ENCODE results near the gene LMO1.

Gene LMO1

GRCh38 chr11:8224711-8225110 lies 39.0 kb downstream of the LMO1 start:
- DNase-seq (ENCODE audit: low spot score in 2 of 2) (no peak), ATAC-seq (ENCODE audit: low read depth) (no peak)
- no peak overlapping the region for H3K4me3 Mint-ChIP-seq
- peaks cover 4% of the 10 kb centered on the region for H3K27me3 Mint-ChIP-seq
- no peaks in the 10 kb centered on the region for H3K36me3 Mint-ChIP-seq
- peaks cover 5% of the 10 kb centered on the region for H3K4me1 Mint-ChIP-seq
- H3K27ac Mint-ChIP-seq: no peak overlapping the region
- no peaks in the 10 kb centered on the region for H3K9me3 Mint-ChIP-seq

- Mint-ChIP-seq H3K9me3 (no peaks in the 10 kb centered on the region), H3K4me3 (no peak overlapping the region), H3K4me1 (peaks cover 5% of the 10 kb centered on the region), H3K27me3 (peaks cover 4% of the 10 kb centered on the region), H3K36me3 (no peaks in the 10 kb centered on the region), H3K27ac (no peak overlapping the region)
- no peak for ATAC-seq (ENCODE audit: low read depth)
- no peak for DNase-seq (ENCODE audit: low spot score in 2 of 2)
Observed at GRCh38 chr11:8224161-8224591, 39.5 kb downstream of the LMO1 start.

- ATAC-seq (ENCODE audit: low read depth) (no peak), DNase-seq (ENCODE audit: low spot score in 2 of 2) (no peak)
- Mint-ChIP-seq H3K4me3 (no peak overlapping the region), H3K9me3 (no peaks in the 10 kb centered on the region), H3K4me1 (peaks cover 5% of the 10 kb centered on the region), H3K36me3 (no peaks in the 10 kb centered on the region), H3K27ac (no peak overlapping the region), H3K27me3 (peaks cover 4% of the 10 kb centered on the region)
Observed at GRCh38 chr11:8223513-8223900, 40.2 kb downstream of the LMO1 start.

- peaks cover 4% of the 10 kb centered on the region for H3K27me3 Mint-ChIP-seq
- no peaks in the 10 kb centered on the region for H3K36me3 Mint-ChIP-seq
- no peaks in the 10 kb centered on the region for H3K9me3 Mint-ChIP-seq
- H3K27ac Mint-ChIP-seq: no peak overlapping the region
- H3K4me1 Mint-ChIP-seq: peaks cover 5% of the 10 kb centered on the region
- no peak overlapping the region for H3K4me3 Mint-ChIP-seq
- ATAC-seq (ENCODE audit: low read depth) (no peak), DNase-seq (ENCODE audit: low spot score in 2 of 2) (no peak)
Observed at GRCh38 chr11:8222820-8223512, 40.7 kb downstream of the LMO1 start.

GRCh38 chr11:8221917-8222495 lies 41.7 kb downstream of the LMO1 start:
- Mint-ChIP-seq H3K4me1 (peaks cover 5% of the 10 kb centered on the region), H3K9me3 (no peaks in the 10 kb centered on the region), H3K27ac (no peak overlapping the region), H3K4me3 (no peak overlapping the region), H3K27me3 (peaks cover 4% of the 10 kb centered on the region), H3K36me3 (no peaks in the 10 kb centered on the region)
- DNase-seq (ENCODE audit: low spot score in 2 of 2): no peak
- no peak for ATAC-seq (ENCODE audit: low read depth)

GRCh38 chr11:8221046-8221723 lies 42.5 kb downstream of the LMO1 start:
- Mint-ChIP-seq H3K27ac (no peak overlapping the region), H3K36me3 (no peaks in the 10 kb centered on the region), H3K4me1 (peaks cover 2% of the 10 kb centered on the region), H3K4me3 (no peak overlapping the region), H3K9me3 (no peaks in the 10 kb centered on the region), H3K27me3 (peaks cover 5% of the 10 kb centered on the region)
- ATAC-seq (ENCODE audit: low read depth) (no peak), DNase-seq (ENCODE audit: low spot score in 2 of 2) (no peak)

GRCh38 chr11:8220261-8221045 lies 43.2 kb downstream of the LMO1 start:
- H3K4me1 Mint-ChIP-seq: peaks cover under 1% of the 10 kb centered on the region
- H3K9me3 Mint-ChIP-seq: no peaks in the 10 kb centered on the region
- DNase-seq (ENCODE audit: low spot score in 2 of 2) (no peak), ATAC-seq (ENCODE audit: low read depth) (no peak)
- no peak overlapping the region for H3K4me3 Mint-ChIP-seq
- peaks cover 5% of the 10 kb centered on the region for H3K27me3 Mint-ChIP-seq
- H3K36me3 Mint-ChIP-seq: no peaks in the 10 kb centered on the region
- no peak overlapping the region for H3K27ac Mint-ChIP-seq

- H3K9me3 Mint-ChIP-seq: no peaks in the 10 kb centered on the region
- H3K4me3 Mint-ChIP-seq: no peak overlapping the region
- no peaks in the 10 kb centered on the region for H3K4me1 Mint-ChIP-seq
- no peak overlapping the region for H3K27ac Mint-ChIP-seq
- H3K36me3 Mint-ChIP-seq: no peaks in the 10 kb centered on the region
- peaks cover 8% of the 10 kb centered on the region for H3K27me3 Mint-ChIP-seq
- no peak for DNase-seq (ENCODE audit: low spot score in 2 of 2)
- peak; percentile 56 for ATAC-seq (ENCODE audit: low read depth)
Observed at GRCh38 chr11:8219257-8220021, 44.2 kb downstream of the LMO1 start.

GRCh38 chr11:8218840-8219239 lies 44.8 kb downstream of the LMO1 start:
- Mint-ChIP-seq H3K9me3 (no peaks in the 10 kb centered on the region), H3K27me3 (peaks cover 7% of the 10 kb centered on the region), H3K4me1 (no peaks in the 10 kb centered on the region), H3K27ac (no peak overlapping the region), H3K4me3 (no peak overlapping the region), H3K36me3 (no peaks in the 10 kb centered on the region)
- ATAC-seq (ENCODE audit: low read depth): no peak
- no peak for DNase-seq (ENCODE audit: low spot score in 2 of 2)

- Mint-ChIP-seq H3K36me3 (no peaks in the 10 kb centered on the region), H3K27ac (no peak overlapping the region), H3K4me3 (no peak overlapping the region), H3K4me1 (no peaks in the 10 kb centered on the region), H3K27me3 (peaks cover 7% of the 10 kb centered on the region), H3K9me3 (no peaks in the 10 kb centered on the region)
- ATAC-seq (ENCODE audit: low read depth): no peak
- DNase-seq (ENCODE audit: low spot score in 2 of 2): no peak
Observed at GRCh38 chr11:8218409-8218808, 45.3 kb downstream of the LMO1 start.

GRCh38 chr11:8217926-8218325 lies 45.8 kb downstream of the LMO1 start:
- DNase-seq (ENCODE audit: low spot score in 2 of 2): no peak
- no peak for ATAC-seq (ENCODE audit: low read depth)
- H3K27ac Mint-ChIP-seq: no peak overlapping the region
- H3K9me3 Mint-ChIP-seq: no peaks in the 10 kb centered on the region
- H3K36me3 Mint-ChIP-seq: no peaks in the 10 kb centered on the region
- no peaks in the 10 kb centered on the region for H3K4me1 Mint-ChIP-seq
- no peak overlapping the region for H3K4me3 Mint-ChIP-seq
- H3K27me3 Mint-ChIP-seq: peaks cover 7% of the 10 kb centered on the region

GRCh38 chr11:8217136-8217535 lies 46.5 kb downstream of the LMO1 start:
- no peaks in the 10 kb centered on the region for H3K4me1 Mint-ChIP-seq
- DNase-seq (ENCODE audit: low spot score in 2 of 2) (no peak), ATAC-seq (ENCODE audit: low read depth) (no peak)
- H3K4me3 Mint-ChIP-seq: no peak overlapping the region
- H3K36me3 Mint-ChIP-seq: no peaks in the 10 kb centered on the region
- H3K27me3 Mint-ChIP-seq: peaks cover 7% of the 10 kb centered on the region
- no peak overlapping the region for H3K27ac Mint-ChIP-seq
- no peaks in the 10 kb centered on the region for H3K9me3 Mint-ChIP-seq

- H3K27ac Mint-ChIP-seq: no peak overlapping the region
- H3K9me3 Mint-ChIP-seq: no peaks in the 10 kb centered on the region
- no peaks in the 10 kb centered on the region for H3K36me3 Mint-ChIP-seq
- no peak for DNase-seq (ENCODE audit: low spot score in 2 of 2)
- no peak for ATAC-seq (ENCODE audit: low read depth)
- peaks cover 5% of the 10 kb centered on the region for H3K27me3 Mint-ChIP-seq
- no peaks in the 10 kb centered on the region for H3K4me1 Mint-ChIP-seq
- H3K4me3 Mint-ChIP-seq: no peak overlapping the region
Observed at GRCh38 chr11:8213376-8213775, 50.3 kb downstream of the LMO1 start.
